ENCODE results near the gene ZBTB16. TPM values are rescaled to one million over a fixed set of nuclear protein-coding genes. Genes with fewer than 3 reads are reported as not detected.

The ZBTB16 gene
- total RNA-seq, 1 donor, result 91.6 TPM

- DNase-seq (ENCODE audit: low read depth in 2 of 3, low spot score in 2 of 3), result no peak
These were observed 115.4 kb downstream of the ZBTB16 start for GRCh38 chr11:114174712-114175495.

- DNase-seq (ENCODE audit: low read depth in 2 of 3, low spot score in 2 of 3), result no peak
These were observed 116.2 kb downstream of the ZBTB16 start for GRCh38 chr11:114175706-114176105.

DNA sequence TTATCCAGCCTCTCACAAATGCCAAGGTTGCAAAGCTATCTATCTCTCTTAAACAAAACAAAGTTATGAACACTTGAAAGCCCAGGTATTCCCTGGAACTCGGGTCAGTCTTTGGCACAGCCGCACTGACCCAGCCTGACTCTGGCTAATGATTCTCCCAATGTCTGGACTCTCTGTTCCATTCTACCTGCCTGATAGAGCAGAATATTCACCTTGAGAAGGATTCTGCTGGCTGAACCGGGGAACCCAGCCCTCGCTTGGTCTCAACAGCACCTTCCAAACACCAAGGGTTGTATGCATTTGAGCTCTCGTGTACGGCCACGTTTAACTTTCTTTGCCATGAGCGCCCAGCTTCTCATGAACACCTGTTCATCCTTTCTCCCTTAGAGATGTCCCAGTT is 116.8 kb downstream of the ZBTB16 start:
- no peak for DNase-seq (ENCODE audit: low read depth in 2 of 3, low spot score in 2 of 3)

GRCh38 chr11:114178656-114179055 is 119.1 kb downstream of the ZBTB16 start:
- no peak for DNase-seq (ENCODE audit: low read depth in 2 of 3, low spot score in 2 of 3)

- DNase-seq (ENCODE audit: low read depth in 2 of 3, low spot score in 2 of 3), result no peak
These were observed 119.9 kb downstream of the ZBTB16 start for GRCh38 chr11:114179234-114179941.

GRCh38 chr11:114180301-114181055 is 121.0 kb downstream of the ZBTB16 start:
- peak in 1 of 3 donors; percentile 66 for DNase-seq (ENCODE audit: low read depth in 2 of 3, low spot score in 2 of 3)

GRCh38 chr11:114181195-114181594 is 121.7 kb downstream of the ZBTB16 start:
- DNase-seq (ENCODE audit: low read depth in 2 of 3, low spot score in 2 of 3), result no peak

GRCh38 chr11:114181752-114182151 is 122.2 kb downstream of the ZBTB16 start:
- DNase-seq (ENCODE audit: low read depth in 2 of 3, low spot score in 2 of 3), result no peak

DNA sequence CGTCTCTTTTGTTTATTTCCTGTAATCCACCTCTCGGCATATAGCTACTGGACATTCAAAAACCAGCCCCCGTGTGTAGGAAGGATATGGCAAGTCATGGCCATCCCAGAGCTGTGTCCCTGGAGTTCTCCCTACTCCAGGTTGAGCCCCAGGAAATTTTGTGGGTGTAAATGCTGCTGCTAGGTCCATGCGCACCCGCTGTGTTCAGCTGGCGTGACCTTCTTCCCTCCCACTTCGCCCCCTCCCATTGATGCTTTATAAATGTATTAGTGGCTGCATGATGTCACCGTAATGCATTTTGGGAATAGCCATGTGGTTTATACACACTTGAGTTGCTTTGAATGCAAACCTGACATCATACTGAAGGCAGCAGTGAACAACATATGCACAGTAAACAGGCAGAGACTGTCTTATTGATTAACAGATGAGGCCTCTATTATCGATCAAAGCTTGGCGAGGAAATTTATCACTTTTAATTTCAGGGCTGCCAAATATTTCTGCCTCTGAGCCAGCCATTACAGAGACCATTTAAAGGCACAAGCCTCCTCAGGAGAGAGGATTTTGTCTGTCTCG is 123.0 kb downstream of the ZBTB16 start:
- no peak for DNase-seq (ENCODE audit: low read depth in 2 of 3, low spot score in 2 of 3)

DNA sequence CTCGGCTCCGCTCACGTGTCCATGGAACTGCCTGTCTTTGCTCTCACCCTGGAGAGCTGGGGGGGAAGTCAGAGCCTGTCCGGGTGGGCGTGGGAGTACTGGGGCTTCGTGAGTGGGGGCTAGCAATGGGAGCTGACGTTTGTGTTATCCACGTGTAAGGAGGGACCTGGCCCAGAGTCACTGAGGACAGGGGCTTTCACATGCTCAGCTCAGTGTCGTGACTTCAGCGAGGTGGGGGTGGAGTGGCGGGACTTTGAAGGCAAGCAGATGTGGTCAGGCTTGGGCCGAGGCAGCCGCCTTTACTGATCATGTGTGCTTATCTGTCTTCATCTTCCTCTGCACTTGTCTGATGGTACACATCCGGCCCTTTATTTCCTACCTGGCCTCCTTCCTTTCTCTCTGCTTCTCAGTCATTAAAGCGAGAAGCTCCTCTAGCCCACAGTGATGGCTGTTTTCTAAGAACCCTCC is 123.6 kb downstream of the ZBTB16 start:
- DNase-seq (ENCODE audit: low read depth in 2 of 3, low spot score in 2 of 3), result peak in 2 of 3 donors; percentile 35 to 45

DNA sequence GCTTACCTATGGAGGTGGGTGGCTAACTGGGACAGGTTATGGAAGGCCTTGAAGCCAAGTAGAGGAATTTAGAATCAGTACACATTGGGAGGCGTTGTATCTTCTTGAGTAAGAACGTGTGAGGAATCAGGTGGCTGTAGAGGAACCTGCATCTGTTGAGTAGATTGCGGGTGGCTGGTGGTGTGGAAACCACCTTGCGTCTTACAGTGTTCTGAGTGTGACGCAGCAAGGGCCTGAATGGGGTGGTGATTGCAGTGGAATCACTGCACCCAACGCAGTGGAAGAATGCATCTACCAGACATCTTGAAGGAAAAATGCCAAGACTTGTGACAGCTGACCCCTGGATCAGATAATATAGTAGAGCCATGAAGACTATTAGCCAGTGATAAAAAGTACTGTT is 125.9 kb downstream of the ZBTB16 start:
- no peak for DNase-seq (ENCODE audit: low read depth in 2 of 3, low spot score in 2 of 3)

DNA sequence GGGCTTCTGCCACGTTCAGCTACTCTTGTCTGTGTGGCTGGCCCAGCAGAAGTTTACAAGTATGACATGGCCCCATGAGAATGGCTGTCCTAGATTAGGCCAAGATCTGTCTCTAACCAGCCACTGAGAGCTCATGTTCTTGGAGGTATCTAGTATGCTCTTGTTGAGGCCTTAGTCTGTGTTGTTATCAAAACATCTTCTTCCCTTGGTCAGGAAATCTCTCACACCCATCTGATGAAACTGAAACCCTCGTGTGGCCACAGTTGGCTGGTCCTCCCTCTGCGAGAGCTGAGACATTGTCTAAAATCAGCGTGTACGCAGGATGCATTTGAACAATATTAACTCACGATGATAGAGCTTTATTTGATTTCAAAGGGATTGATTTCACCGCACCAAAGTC is 127.7 kb downstream of the ZBTB16 start:
- DNase-seq (ENCODE audit: low read depth in 2 of 3, low spot score in 2 of 3), result no peak

DNA sequence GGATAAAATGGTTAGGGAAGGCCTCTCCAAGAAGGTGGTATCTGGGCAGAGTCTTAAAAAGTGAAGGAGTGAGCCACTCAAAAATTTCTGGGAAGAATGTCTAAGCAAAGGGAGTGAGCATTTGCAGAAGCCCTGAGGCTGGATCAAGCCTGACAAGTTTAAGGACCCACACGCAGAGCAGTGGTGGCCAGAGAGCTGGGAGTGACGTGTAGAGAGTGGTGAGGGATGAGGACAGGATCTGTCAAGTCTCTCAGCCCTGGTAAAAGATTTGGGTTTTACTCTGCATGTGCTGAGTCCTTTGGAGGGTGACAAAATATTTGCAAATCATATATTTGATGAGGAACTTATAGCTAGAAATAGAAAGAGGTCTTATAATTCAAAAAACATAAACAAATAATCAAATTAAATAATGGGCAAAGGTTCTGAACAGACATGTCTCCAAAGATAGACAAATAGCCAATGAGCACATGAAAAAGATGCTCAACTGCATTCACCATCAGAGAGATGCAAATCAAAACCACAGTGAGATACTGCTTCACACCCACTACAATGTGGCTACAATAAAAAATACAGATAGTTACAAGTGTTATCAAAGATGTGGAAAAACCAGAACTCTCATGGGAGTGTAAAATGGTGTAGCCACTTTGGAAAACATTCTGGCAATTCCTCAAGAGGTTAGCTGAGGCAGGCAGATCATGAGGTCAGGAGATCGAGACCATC is 129.5 kb downstream of the ZBTB16 start:
- no peak for DNase-seq (ENCODE audit: low read depth in 2 of 3, low spot score in 2 of 3)

GRCh38 chr11:114190630-114191029 is 131.1 kb downstream of the ZBTB16 start:
- DNase-seq (ENCODE audit: low read depth in 2 of 3, low spot score in 2 of 3), result no peak

- DNase-seq (ENCODE audit: low read depth in 2 of 3, low spot score in 2 of 3), result no peak
These were observed 132.4 kb downstream of the ZBTB16 start for GRCh38 chr11:114191893-114192292.

GRCh38 chr11:114192841-114193389 is 133.4 kb downstream of the ZBTB16 start:
- DNase-seq (ENCODE audit: low read depth in 2 of 3, low spot score in 2 of 3), result no peak

GRCh38 chr11:114193730-114194679 is 134.5 kb downstream of the ZBTB16 start:
- DNase-seq (ENCODE audit: low read depth in 2 of 3, low spot score in 2 of 3), result no peak

GRCh38 chr11:114194702-114195101 is 135.2 kb downstream of the ZBTB16 start:
- no peak for DNase-seq (ENCODE audit: low read depth in 2 of 3, low spot score in 2 of 3)

GRCh38 chr11:114195151-114195550 is 135.6 kb downstream of the ZBTB16 start:
- DNase-seq (ENCODE audit: low read depth in 2 of 3, low spot score in 2 of 3), result no peak

Data from hematopoietic multipotent progenitor cell (in vitro differentiated cells).